Measurements from ENCODE around the gene KLF16. TPM values are rescaled to one million over a fixed set of nuclear protein-coding genes. Genes with fewer than 3 reads are reported as not detected.

Gene KLF16
- total and polyA plus RNA-seq, 9 of the 15 experiments (the other 6 are each of a cell fraction or from before 2014, with no cell fraction given) = 0.04 to 60.4 (median 6.8) TPM

DNA sequence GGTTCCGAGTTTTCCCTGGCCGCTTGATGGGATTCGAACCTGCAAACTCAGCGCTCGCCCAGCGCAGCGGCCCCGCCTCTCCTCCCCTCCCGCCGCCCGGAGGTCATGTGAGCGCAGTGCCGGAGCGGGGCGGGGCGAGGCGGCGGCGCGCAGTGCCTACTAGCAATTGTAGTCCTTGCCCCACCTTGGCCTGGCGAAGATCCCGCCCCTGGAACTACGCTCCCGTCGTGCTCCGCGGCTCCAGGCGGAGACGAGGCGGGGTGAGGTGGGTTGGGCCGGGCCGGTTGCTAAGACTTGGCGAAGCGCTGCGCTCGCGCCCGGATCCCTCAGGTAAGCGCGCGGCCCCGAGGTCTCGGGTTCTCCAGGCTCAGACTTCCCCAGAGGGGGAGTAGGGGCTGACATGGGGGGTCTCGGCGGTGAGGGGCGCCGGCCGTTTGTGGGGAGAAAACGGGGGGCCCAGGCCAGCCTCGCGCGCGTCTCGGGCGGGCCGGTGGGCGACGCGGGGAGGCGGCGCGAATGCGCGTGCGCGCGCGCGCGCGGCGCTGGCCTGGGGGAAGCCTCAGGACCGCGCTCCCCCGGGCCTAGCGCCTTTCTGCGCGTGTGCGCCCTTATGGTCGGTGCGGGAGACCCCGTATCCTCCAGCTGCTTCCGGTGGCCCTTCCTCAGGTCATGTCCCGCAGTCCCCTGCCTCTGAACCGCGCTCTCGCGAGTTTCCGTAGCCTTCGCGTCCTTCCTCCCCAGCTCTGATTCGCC, 41.9 kb upstream of the KLF16 start, which contains the start of the genes ADAT3 and SCAMP4 (continued):
- TF ChIP-seq, protein P1, sequence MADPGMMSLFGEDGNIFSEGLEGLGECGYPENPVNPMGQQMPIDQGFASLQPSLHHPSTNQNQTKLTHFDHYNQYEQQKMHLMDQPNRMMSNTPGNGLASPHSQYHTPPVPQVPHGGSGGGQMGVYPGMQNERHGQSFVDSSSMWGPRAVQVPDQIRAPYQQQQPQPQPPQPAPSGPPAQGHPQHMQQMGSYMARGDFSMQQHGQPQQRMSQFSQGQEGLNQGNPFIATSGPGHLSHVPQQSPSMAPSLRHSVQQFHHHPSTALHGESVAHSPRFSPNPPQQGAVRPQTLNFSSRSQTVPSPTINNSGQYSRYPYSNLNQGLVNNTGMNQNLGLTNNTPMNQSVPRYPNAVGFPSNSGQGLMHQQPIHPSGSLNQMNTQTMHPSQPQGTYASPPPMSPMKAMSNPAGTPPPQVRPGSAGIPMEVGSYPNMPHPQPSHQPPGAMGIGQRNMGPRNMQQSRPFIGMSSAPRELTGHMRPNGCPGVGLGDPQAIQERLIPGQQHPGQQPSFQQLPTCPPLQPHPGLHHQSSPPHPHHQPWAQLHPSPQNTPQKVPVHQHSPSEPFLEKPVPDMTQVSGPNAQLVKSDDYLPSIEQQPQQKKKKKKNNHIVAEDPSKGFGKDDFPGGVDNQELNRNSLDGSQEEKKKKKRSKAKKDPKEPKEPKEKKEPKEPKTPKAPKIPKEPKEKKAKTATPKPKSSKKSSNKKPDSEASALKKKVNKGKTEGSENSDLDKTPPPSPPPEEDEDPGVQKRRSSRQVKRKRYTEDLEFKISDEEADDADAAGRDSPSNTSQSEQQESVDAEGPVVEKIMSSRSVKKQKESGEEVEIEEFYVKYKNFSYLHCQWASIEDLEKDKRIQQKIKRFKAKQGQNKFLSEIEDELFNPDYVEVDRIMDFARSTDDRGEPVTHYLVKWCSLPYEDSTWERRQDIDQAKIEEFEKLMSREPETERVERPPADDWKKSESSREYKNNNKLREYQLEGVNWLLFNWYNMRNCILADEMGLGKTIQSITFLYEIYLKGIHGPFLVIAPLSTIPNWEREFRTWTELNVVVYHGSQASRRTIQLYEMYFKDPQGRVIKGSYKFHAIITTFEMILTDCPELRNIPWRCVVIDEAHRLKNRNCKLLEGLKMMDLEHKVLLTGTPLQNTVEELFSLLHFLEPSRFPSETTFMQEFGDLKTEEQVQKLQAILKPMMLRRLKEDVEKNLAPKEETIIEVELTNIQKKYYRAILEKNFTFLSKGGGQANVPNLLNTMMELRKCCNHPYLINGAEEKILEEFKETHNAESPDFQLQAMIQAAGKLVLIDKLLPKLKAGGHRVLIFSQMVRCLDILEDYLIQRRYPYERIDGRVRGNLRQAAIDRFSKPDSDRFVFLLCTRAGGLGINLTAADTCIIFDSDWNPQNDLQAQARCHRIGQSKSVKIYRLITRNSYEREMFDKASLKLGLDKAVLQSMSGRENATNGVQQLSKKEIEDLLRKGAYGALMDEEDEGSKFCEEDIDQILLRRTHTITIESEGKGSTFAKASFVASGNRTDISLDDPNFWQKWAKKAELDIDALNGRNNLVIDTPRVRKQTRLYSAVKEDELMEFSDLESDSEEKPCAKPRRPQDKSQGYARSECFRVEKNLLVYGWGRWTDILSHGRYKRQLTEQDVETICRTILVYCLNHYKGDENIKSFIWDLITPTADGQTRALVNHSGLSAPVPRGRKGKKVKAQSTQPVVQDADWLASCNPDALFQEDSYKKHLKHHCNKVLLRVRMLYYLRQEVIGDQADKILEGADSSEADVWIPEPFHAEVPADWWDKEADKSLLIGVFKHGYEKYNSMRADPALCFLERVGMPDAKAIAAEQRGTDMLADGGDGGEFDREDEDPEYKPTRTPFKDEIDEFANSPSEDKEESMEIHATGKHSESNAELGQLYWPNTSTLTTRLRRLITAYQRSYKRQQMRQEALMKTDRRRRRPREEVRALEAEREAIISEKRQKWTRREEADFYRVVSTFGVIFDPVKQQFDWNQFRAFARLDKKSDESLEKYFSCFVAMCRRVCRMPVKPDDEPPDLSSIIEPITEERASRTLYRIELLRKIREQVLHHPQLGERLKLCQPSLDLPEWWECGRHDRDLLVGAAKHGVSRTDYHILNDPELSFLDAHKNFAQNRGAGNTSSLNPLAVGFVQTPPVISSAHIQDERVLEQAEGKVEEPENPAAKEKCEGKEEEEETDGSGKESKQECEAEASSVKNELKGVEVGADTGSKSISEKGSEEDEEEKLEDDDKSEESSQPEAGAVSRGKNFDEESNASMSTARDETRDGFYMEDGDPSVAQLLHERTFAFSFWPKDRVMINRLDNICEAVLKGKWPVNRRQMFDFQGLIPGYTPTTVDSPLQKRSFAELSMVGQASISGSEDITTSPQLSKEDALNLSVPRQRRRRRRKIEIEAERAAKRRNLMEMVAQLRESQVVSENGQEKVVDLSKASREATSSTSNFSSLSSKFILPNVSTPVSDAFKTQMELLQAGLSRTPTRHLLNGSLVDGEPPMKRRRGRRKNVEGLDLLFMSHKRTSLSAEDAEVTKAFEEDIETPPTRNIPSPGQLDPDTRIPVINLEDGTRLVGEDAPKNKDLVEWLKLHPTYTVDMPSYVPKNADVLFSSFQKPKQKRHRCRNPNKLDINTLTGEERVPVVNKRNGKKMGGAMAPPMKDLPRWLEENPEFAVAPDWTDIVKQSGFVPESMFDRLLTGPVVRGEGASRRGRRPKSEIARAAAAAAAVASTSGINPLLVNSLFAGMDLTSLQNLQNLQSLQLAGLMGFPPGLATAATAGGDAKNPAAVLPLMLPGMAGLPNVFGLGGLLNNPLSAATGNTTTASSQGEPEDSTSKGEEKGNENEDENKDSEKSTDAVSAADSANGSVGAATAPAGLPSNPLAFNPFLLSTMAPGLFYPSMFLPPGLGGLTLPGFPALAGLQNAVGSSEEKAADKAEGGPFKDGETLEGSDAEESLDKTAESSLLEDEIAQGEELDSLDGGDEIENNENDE (IDR thresholded peaks at IDR 0.05; ENCODE audit: low read depth, low read length) = no peak
- peak; percentile 84; the same call in 1 of the 2 replicates for TF ChIP-seq KAT7 (CRISPR knock-in tag; IDR thresholded peaks at IDR 0.05; ENCODE audit: borderline replicate concordance)
- TF ChIP-seq, protein P2, sequence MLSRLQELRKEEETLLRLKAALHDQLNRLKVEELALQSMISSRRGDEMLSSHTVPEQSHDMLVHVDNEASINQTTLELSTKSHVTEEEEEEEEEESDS (CRISPR knock-in tag; IDR thresholded peaks at IDR 0.05) = no peak
- no peak for TF ChIP-seq CSDE1 (IDR thresholded peaks at IDR 0.05)
- TF ChIP-seq TARDBP (IDR thresholded peaks at IDR 0.05) = no peak
- TF ChIP-seq RFX5 (IDR thresholded peaks at IDR 0.05; ENCODE audit: low read depth, low read length) = no peak
- peak; percentile 60; the same call in 1 of the 2 replicates for TF ChIP-seq ZNF311 (CRISPR knock-in tag; IDR thresholded peaks at IDR 0.05)
- TF ChIP-seq, protein P3, sequence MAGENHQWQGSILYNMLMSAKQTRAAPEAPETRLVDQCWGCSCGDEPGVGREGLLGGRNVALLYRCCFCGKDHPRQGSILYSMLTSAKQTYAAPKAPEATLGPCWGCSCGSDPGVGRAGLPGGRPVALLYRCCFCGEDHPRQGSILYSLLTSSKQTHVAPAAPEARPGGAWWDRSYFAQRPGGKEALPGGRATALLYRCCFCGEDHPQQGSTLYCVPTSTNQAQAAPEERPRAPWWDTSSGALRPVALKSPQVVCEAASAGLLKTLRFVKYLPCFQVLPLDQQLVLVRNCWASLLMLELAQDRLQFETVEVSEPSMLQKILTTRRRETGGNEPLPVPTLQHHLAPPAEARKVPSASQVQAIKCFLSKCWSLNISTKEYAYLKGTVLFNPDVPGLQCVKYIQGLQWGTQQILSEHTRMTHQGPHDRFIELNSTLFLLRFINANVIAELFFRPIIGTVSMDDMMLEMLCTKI (IDR thresholded peaks at IDR 0.05; ENCODE audit: partially characterized antibody) = no peak
- no peak for TF ChIP-seq KLF10 (CRISPR knock-in tag; IDR thresholded peaks at IDR 0.05)
- TF ChIP-seq ZFPM2 (CRISPR knock-in tag; IDR thresholded peaks at IDR 0.05) = 0 out of 2 replicates have a peak, but pooled peaks have one; percentile 38
- no peak for TF ChIP-seq ZNF347 (CRISPR knock-in tag; IDR thresholded peaks at IDR 0.05; ENCODE audit: low read depth)
- TF ChIP-seq ZNF175 (CRISPR knock-in tag; IDR thresholded peaks at IDR 0.05; ENCODE audit: low read depth) = peak; percentile 84; the same call in 1 of the 2 replicates
